Myocyte (in vitro differentiated cells): Measurements from ENCODE around the gene SORCS1. TPM values are rescaled to one million over a fixed set of nuclear protein-coding genes. Genes with fewer than 3 reads are reported as not detected.

ENCODE experiments used
- DNase-seq: peaks from one replicate; pipeline ENCODE4 v3.0.0-alpha.2; 2012; ENCODE audit warnings: low read depth
- total RNA-seq: library from RNA; depleted of rRNA; stranded (reverse); fragments of >200 nt; gene quantifications from 2 replicates; pipeline ENCODE4 v1.2.3, GENCODE V29; 2014

Gene SORCS1
- total RNA-seq, 1 donor from 2014 or later = not detected

- no peak for DNase-seq
Measured at GRCh38 chr10:106551501-106552062, 612.9 kb downstream of the SORCS1 start.

GRCh38 chr10:106548832-106549231 is 615.7 kb downstream of the SORCS1 start:
- DNase-seq = no peak

GRCh38 chr10:106547047-106547635 is 617.4 kb downstream of the SORCS1 start:
- no peak for DNase-seq

GRCh38 chr10:106542461-106542860 is 622.0 kb downstream of the SORCS1 start:
- DNase-seq = no peak

- DNase-seq = no peak
Measured at GRCh38 chr10:106540645-106541044, 623.9 kb downstream of the SORCS1 start.

GRCh38 chr10:106537866-106538265 is 626.6 kb downstream of the SORCS1 start:
- DNase-seq = no peak

GRCh38 chr10:106535304-106535953 is 629.1 kb downstream of the SORCS1 start:
- DNase-seq = no peak

- no peak for DNase-seq
Measured at GRCh38 chr10:106534441-106534840, 630.1 kb downstream of the SORCS1 start.

- DNase-seq = no peak
Measured at GRCh38 chr10:106528702-106529101, 635.8 kb downstream of the SORCS1 start.

- no peak for DNase-seq
Measured at GRCh38 chr10:106525835-106526234, 638.7 kb downstream of the SORCS1 start.
